Stimulated activated CD4-positive, alpha-beta T cell treated with anti-CD3 and anti-CD28 coated beads, Interleukin-1b, Interleukin-23, amount 100 ng/mL, for 24 hours (primary cell): ENCODE results near the gene IFRD2.
"Not testable (repeated sequence)": the region's sequence is repeated elsewhere in the genome, so short reads cannot be mapped to it uniquely, and the experiment has no call there.

Experiments
- DNase-seq, 4 experiments: peaks; one replicate each; pipeline ENCODE4 v3.0.0-alpha.2; 2020; ENCODE audit warnings: low read depth in 4 of 4, low spot score in 1 of 4

IFRD2 gene

DNA sequence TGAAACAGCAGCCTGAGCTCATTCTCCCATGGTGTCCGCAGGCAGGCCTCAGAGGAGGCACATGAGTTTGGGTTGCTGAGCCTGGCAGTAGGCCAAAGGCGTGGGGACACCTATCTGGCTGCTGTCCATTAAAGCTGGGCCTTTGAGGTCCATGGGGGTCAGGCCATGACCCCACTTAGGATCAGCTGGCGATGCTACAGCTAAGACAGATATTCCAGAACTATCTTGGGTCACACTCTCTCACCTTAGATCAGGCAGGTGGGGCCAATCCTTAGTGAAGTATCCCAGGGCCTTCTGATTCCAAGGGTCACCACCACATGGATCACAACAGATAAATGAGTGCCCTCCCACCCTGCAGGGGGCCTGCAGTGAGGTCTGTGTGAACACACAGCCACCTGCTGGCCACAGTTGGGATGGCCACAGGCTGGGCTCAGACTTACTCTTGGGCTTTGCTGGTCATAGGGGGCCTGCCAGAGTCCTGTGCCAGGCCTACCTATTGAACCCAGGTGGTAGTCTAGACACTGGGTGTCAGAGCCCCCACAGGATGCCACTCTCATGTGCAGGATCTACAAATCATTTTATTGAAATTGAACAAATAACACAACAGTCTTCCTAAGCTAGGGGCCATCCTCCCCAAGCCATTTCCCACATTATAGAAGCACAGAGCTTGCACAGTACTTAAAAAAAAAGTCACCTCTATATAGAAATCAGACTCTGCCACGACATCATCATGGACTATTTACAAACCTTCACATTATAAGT is 32.3 kb upstream of the IFRD2 start:
- peak in 2 of 4 experiments; percentile 32 to 43 for DNase-seq

DNA sequence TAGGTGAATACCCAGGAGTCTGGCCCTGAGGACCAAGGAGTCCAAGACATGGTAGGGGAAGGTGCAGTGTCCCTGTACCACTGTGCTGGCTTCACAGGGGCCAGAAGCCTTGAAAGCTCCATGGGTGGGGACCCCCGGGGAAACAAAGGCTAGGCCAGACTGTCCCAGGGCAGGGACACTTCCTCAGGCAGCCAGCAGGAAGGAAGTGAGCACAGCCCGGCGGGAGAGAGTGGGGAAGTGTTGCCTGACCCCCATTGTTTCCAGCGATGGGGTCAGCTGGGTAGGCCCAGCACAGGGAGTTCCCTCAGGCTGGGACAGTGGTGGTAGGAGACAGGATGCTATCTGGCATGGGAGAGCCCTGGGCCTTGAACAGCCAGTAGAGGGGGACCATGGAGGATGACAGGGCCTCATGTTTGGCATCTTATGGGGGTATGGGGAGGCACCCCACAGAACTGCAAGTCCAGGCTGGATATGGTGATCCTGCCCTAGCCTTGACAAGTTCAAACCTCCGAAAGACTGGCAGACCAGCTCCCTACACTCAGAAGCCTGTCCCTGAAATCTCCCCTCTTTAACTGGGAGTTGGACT is 31.5 kb upstream of the IFRD2 start:
- DNase-seq = no peak

DNA sequence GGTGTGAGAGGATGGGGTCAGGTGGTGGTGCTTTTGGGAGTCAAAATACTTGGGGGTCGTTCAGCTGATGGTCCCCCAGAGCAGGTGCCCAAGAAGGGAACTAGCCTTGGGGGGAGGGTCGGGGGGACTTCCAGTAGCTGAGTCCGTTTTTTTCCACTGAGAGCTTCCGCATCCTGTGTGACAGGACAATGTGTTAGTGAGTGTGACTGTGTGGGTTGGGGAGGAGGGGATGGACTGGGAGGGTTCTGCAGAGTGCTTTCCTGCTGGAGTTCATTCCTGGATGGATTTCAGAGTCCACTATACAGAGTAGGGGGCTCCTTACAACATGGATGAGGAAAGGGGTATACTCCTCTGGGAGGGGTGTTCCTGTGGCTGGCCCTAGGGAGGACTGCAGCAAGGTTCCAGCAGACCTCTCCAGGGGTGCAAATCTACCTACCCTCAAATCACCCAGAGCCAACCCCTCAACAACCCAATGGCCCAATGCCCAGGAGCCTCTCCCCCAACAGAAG is 30.9 kb upstream of the IFRD2 start:
- DNase-seq = no peak

DNA sequence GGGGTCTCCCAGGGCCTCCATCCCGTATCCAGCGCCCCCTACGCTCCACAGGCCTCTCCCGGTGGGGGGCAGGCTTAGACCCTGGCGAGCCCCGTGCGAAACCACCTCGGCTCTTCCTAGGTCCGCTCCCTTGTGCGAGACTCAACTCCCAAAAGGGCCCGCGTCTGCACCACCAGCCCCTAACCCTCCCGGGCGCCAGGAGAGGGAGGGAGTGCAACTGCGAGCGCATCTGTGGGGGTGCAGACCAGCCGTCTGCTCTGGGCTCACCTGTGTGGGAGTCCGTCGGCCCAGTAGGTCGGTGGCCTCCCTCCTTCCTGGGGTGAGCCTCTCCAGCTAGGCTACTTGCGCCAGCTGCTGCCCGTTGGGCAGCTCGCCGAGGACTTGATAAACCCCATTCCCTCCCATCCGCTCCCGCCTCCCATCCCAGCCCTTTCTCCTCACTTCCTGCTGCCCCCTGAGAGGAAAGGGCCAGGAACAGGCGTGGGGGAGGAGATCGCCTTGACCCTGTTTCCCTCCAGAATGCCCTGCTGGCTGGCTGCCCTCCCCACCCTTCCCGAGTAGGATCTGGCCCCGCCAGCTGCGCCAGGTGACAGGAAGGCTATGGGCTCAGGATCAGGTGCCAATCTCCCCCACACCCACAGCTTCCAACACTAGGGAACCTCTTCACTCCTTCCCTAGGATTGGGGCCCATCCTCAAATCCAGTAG is 30.3 kb upstream of the IFRD2 start, which contains the start of gene HYAL2:
HYAL2 (minus strand) TSS at position 360 of the 706 bp plus-strand sequence. CDS start 2,256 bp downstream, outside the sequence.
- no peak for DNase-seq

DNA sequence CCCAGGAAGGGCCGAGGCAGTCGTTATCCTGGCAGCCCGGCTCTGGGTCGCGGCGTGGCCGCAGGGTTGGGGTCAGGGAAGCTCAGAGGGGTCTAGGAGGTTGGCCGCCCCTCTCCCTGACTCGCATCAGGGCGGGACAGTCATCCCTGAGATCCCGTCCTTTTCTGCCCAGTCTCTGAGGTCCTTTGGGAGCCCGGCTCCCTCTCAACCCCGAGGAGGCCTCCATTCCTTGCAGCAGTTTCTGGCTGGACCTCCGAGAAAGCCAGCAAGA is 29.8 kb upstream of the IFRD2 start:
- no peak for DNase-seq

DNA sequence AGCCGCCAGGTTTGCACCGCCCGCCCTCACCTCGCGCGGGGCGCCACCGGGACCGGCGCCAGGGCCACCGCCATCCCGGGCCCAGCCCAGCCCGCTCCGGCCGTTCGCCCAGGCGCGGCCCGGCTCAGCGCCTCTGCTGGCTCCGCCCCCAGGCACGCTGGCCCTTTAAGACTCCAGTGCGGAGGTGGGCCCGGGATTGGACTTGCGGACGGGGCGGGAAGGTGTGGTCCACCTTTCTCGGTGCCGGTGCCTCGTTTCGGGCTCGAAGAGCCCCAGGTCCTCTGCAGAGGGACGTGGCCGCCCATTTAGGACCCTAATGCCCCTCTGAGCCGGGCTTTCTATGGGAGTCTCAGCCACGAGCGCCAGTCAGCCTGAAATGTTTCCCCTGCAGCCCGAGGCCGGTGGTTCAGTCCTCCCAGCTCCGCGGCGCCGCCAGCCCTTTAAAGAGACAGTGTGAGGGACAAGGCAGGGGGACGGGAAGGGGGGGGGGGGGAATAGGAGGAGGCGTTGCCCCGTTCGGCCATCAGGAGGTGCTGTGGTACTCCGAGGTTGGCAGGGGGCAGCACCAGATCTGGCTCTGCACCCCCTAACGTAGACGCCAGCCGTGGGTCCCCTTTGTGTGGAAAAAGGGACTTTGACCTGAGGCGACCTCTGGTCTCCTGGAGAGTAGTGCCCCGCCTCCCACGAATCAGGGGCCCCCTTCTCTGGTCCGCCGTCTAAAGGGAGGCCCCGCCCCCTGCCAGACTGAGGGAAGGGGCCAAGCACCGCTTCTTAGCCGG is 29.3 kb upstream of the IFRD2 start:
- DNase-seq = peak; percentile 62 to 80 (median 70)

DNA sequence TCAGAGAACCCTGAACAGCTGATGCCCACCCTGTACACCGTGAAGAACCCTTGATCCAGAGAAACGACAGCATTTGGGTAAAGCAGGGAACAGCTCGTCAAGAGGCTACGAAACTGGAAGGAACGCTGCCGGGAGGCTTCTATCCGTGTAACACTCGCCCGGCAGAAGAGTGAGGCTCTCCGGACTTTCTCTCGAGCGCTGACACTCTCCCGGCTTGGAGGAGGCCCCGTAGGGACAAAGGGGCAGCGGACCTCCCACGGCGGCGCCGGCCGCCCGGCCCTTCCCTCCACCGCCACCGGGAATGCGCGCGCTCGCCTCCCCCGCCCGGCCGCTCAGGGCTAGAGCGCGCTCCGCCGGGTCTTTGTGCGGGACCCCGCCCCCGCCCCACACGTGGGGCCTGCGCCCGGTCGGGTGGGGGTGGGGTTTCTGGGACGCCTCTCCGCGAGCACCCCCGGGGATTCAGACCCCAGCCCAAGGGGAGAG is 28.7 kb upstream of the IFRD2 start:
- DNase-seq = peak in 3 of 4 experiments; percentile 45 to 66 (median 52)

DNA sequence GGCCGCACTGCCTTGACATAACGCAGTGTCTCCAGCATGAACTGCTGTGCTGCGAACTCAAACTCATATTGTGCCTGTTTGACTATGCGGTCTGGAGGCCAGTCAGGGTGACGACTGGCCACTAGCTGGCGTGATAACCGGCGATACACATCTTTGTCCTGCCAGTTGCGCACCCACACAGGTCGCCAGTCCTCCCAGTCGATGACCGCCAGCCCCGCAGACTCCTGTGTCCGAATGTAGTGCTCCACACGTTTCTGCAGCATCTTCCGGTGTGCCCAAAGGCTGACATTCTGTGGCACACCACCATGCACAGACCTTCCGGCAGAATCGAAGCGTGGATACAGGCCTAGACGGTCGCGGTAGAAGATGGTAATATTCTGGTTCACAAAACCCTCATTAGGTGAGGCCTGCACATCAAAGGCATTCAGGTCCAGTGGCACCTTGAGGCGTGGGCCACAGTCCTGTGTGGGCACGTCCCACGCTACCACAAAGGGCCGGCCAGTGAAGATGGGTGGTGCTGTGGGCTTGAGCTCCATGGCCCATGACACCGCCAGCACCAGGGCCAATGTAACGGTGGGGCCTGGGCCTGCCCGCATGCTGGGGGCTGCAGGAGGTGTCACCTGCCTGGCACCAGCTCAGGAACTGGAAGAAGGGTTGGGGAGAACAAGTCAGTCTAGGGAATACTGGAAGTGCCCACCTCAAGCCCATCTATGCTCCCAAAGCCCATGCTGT is 27.8 kb upstream of the IFRD2 start:
- DNase-seq = no peak

DNA sequence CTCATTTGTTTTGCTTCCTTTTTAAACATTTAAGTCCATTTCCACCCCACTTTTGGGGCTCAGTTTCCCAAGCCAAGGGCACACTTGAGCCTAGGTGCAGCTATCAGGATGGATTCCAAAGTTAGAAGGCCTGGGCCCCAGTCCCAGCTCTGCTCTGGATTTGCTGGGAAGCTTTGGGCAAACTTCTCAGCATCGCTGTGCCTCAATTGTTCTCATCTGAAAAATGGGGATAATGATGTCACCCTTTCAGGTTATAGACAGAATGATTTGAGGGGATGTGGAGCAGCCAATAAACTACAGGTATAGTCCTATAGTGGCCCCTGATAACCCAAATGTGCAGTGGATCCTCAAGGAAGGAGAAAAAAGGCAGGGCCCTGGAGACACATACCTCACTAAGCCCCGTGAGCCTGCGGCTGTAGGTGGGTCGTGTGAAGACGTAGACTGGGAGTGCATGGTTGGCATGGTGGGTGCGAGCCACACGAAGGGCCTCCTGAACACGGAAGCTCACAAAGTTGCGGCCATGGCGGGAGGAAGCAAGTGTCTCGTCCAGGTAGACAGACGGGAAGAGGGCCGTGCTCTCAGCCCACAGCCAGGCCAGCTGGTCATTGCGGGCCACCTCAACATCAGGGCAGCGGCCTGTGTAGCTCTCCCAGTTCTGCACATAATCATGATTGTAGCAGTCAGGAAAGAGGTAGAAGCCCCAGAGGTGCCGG is 27.1 kb upstream of the IFRD2 start:
- DNase-seq = no peak

DNA sequence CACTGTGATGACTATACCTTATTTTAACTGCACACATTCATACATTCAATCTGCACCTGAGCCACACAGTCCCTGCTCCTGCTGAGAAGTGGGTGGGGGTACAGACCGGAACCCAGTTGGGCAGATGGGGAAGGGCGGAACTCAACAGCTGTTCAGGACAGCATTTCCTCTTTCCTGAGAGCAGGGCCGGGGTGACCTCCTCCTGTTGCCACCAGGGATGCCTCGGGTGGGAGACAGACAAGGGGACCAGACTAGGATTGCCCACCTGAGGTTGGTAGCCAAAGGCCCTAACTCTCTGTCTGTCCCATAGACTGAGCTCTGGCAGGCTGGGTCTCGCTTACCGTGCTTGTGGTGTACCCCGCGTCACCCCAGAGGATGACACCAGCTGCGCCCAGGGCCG is 26.4 kb upstream of the IFRD2 start:
- DNase-seq = no peak

DNA sequence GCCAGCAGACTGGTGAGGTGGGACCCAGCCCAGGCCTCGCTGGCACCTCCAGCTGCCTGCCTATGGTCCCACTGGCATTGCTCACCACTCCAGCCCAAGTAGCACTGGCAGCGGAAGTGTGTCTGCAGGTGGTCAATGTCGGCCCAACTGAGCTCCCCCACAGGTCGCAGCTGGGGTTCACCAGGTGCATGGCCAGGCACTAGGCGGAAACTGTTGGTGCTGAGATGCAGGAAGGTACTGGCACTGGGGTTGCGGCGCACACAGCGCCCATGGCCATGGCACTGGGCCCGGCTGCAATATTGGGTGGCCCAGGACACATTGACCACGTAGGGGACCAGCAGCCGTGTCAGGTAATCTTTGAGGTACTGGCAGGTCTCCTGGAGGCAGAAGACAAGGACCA is 25.9 kb upstream of the IFRD2 start:
- no peak for DNase-seq

DNA sequence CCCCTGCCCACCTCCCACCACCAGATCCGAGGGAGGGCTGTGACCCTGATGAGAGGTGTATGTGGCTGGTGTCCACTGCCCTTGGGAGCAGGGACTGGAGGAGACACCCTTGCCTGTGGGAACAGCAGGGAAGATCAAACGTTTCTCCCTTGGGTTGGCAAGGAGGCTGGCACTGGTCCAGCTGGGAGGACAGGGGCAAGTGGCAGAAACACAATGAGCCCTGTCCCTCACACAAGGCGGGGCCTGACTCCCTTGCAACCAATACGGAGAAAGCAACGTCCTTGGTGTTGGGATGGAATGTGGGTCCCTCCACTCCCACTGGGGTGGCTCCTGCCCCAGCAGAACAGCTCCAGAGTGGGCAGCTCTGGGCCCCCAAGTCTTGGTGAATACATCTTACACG is 25.1 kb upstream of the IFRD2 start:
- no peak for DNase-seq

DNA sequence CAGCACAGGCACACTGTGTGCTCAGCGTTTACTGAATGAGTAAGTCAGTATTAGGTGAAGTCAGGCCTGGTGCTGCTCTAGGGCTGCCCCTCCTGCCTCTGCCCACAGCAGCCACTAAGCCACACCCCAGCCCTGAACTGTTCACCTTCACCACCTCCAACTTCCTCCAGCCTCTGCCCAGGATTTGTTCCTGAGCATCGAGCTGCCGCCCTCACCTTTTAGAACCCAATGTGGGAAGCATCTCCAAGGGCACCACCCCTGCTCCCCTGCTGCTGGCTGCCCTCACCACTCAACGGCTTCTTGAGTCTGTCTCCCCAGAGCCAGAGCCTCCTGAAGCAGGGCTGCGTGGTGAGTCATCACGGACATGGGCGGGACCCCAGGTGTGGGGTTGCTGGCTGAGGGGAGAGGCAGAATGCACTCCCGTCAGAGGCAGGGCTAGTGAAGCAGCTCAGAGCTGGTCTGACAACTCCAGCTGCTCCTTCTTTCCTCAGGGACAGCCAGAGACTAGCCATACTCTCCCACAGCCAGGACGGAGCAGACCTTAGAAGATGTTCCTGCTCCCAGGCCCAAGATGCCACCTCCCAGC is 24.5 kb upstream of the IFRD2 start:
- no peak for DNase-seq

DNA sequence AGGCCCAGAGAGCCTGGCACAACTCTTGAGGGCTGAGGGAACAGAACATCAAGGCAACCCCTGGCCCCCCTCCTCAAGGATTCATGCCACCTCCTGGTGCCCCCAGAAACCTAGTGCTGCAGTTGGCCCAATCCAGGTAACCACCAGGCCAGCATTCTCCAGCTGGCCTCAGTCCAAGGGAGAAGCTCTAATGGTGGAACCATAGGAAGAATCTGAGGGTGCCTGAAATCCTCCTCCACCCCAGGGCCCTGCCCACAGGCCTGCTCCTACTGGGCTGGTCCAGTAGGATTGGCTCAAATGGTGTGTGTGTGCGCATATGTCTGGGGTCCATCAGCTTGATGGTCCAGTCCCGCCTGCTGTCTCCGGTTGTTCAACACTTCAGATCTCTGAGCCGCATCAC is 22.6 kb upstream of the IFRD2 start:
- DNase-seq = no peak

DNA sequence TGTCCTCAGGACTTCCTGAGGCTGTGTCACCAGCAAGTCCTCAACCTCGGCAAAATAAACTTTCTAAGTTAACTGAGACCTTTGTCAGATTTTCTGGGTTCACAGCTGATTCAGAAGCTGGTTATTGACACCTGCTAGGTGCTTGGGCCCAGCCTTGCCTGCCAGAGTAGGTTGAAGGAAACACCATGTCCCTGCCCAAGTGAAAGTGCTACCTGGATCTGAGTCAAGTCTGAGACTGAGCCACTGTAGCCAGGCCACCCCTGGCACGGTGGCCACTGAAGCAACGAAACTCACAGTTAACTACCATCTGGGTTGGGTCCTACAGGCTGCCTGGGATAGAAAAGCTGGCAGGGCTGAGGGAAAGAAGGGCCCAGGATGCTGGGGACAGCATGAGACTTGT is 22.1 kb upstream of the IFRD2 start:
- DNase-seq = no peak

DNA sequence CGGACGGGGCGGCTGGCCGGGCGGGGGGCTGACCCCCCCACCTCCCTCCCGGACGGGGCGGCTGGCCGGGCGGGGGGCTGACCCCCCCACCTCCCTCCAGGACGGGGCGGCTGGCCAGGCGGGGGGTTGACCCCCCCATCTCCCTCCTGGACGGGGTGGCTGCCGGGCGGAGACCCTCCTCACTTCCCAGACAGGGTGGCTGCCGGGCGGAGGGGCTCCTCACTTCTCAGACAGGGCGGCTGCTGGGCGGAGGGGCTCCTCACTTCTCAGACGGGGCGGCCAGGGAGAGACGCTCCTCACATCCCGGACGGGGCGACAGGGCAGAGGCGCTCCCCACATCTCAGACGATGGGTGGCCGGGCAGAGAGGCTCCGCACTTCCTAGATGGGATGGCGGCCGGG is 19.8 kb upstream of the IFRD2 start:
- not testable (repeated sequence) for DNase-seq

DNA sequence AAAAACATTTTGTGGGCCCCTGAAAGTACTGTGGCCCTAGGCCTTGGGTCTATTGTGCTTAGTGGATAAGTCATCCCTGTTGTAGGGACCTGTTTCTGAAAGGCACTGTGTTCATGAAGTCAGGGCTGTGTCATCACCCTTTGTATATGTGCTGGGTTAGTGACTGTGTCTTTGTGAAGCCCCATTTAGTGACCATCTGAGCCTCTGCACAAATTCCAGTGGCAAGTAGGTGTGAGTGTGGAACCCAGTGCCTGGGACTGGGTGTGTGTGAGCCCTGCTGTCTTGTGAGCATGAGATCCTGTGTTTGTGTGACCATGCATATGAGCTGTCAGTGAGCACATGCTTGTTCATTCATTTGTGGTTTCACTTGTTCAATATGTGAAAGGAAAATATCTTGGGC is 12.4 kb upstream of the IFRD2 start:
- DNase-seq = no peak

DNA sequence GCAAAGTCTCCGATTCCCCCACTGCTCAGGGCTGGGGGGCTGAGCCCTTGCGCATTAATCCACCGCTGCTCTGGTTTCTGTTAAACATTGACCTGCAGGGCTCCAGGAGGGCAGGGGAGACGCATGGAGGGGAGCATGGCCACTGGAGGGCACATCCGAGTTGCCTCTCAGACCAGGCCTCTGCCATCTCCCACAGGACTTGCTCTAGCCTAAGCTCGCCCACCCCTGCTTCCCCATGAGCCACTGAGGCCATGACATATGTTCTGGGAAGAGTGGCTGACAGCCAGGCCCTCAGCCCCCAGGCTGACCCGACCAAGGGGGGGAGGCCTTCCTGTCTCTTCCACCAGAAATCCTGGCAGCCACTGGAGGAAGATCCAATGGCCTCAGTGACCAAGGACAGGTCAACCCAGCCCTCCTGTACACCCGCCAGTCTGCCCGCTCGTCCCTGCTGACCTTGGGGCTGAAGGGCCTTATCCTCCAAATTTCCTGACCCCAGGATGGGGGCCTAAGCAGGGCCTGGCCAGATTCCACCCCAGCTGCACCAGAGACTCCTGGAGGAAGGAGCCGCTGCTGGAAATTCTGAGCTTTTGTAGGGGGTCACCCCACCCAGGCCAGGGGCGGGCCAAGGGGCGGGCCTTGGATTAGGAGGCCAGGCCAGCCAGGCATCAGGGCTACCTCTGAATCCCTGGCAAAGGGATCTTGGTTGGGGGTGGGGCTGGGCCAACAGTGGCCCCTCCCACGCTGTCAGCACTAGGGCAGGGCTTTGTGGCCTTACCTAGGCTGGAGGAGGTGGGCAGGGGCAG is 11.0 kb upstream of the IFRD2 start, which contains the start of gene HYAL1:
HYAL1 (minus strand) TSS at position 562 of the 803 bp plus-strand sequence. CDS start 618 bp downstream, outside the sequence.
- no peak for DNase-seq
